NT2/D1 (cell line): ENCODE measurements around the gene GPATCH1.

Experiments
- YY1 ChIP-seq: IDR thresholded peaks from 2 replicates; pipeline ENCODE4 v1.6.1; 2011; ENCODE audit not compliant: insufficient read length, insufficient read depth
- ZNF274 ChIP-seq: IDR thresholded peaks from 2 replicates; pipeline ENCODE4 v1.6.1; 2011; ENCODE audit warnings: mild to moderate bottlenecking, low read depth, low read length

GRCh38 chr19:33090179-33090578 lies 9.2 kb downstream of the GPATCH1 start:
- TF ChIP-seq YY1, result no peak
- no peak for TF ChIP-seq ZNF274
